ENCODE data around the gene ZSWIM1.
A peak's percentile ranks its signal among the peaks of the same experiment; 100 is the strongest.

ZSWIM1 gene

GRCh38 chr20:45880988-45881788 is at the start of gene ZSWIM1:
Gene ZSWIM1, plus strand, starts transcription at chr20:45881227. Its CDS starts 1,366 bp downstream, at chr20:45882593.
- Histone ChIP-seq H3K36me3 (ENCODE audit: control insufficient read depth, insufficient read depth, low read length) (peaks cover 19% of the 10 kb centered on the region), H3K9ac (ENCODE audit: low read depth, low read length) (peak within 1 kb of the TSS; percentile 42), H3K4me1 (ENCODE audit: control insufficient read depth, insufficient read depth, low read length) (no peaks in the 10 kb centered on the region), H3K4me3 (ENCODE audit: low read depth, low read length) (peak within 1 kb of the TSS; percentile 70), H3K27me3 (ENCODE audit: control insufficient read depth, insufficient read depth, low read length) (no peaks in the 10 kb centered on the region), H3K9me3 (ENCODE audit: control insufficient read depth, insufficient read depth, low read length) (no peaks in the 10 kb centered on the region)

GRCh38 chr20:45832619-45833018 is 48.4 kb upstream of the ZSWIM1 start:
- Histone ChIP-seq H3K27me3 (ENCODE audit: control insufficient read depth, insufficient read depth, low read length) (no peaks in the 10 kb centered on the region), H3K4me3 (ENCODE audit: low read depth, low read length) (no peak overlapping the region)

GRCh38 chr20:45833030-45833882 is 47.8 kb upstream of the ZSWIM1 start, which contains the start of gene SNX21:
Gene SNX21, plus strand, starts transcription at chr20:45833799. Its CDS starts 121 bp downstream, at chr20:45833920.
- peaks cover 5% of the 10 kb centered on the region for H3K4me1 ChIP-seq (ENCODE audit: control insufficient read depth, insufficient read depth, low read length)
- H3K4me3 ChIP-seq (ENCODE audit: low read depth, low read length), result peak within 1 kb of the TSS; percentile 87
- peaks cover 2% of the 10 kb centered on the region for H3K36me3 ChIP-seq (ENCODE audit: control insufficient read depth, insufficient read depth, low read length)
- no peaks in the 10 kb centered on the region for H3K9me3 ChIP-seq (ENCODE audit: control insufficient read depth, insufficient read depth, low read length)
- H3K27me3 ChIP-seq (ENCODE audit: control insufficient read depth, insufficient read depth, low read length), result no peaks in the 10 kb centered on the region
- peak within 1 kb of the TSS; percentile 70 for H3K9ac ChIP-seq (ENCODE audit: low read depth, low read length)

More at GRCh38 chr20:45832619-45833018, 48.4 kb upstream of the ZSWIM1 start:
- peaks cover 5% of the 10 kb centered on the region for H3K4me1 ChIP-seq (ENCODE audit: control insufficient read depth, insufficient read depth, low read length)
- H3K9me3 ChIP-seq (ENCODE audit: control insufficient read depth, insufficient read depth, low read length), result no peaks in the 10 kb centered on the region
- H3K36me3 ChIP-seq (ENCODE audit: control insufficient read depth, insufficient read depth, low read length), result no peaks in the 10 kb centered on the region
- no peak overlapping the region for H3K9ac ChIP-seq (ENCODE audit: low read depth, low read length)

DNA sequence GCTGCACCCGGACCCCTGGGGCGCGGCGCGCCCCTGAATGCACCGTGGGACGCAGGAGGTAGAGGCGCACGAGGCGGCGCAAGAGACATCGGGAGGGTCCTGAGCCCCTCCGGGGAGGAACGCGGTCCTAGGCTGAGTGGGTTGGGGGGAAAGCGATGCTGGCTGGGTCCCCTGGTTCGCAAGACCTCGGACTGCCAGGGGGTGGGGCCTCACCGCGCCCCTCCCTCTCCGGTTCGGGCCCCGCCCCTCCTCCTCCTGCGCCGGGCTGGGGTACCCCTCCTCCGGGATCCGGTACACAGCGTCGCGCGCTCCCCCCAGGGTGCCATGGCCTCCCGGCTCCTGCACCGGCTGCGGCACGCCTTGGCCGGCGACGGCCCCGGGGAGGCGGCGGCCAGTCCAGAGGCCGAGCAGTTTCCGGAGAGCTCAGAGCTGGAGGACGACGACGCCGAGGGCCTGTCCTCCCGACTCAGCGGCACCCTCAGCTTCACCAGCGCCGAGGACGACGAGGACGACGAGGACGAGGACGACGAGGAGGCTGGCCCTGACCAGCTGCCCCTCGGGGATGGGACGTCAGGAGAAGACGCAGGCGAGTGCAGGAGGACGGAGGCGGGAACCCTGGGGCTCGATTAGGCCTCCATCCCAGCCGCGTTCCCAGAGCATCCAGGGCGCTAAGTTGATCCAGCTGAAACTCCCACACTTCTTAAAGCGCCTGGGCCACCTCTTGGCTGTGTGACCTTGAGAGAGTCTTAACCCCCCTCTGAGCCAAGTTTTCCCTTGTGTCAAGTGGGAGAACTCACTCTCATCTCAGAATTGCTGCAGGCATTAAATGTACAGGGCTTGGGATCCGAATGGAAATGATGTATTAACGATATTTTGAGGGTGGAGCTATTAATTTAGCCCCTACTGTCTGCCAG is 46.9 kb upstream of the ZSWIM1 start:
- Histone ChIP-seq H3K36me3 (ENCODE audit: control insufficient read depth, insufficient read depth, low read length) (peaks cover 3% of the 10 kb centered on the region), H3K4me3 (ENCODE audit: low read depth, low read length) (peak overlapping the region; percentile 87), H3K9me3 (ENCODE audit: control insufficient read depth, insufficient read depth, low read length) (no peaks in the 10 kb centered on the region), H3K4me1 (ENCODE audit: control insufficient read depth, insufficient read depth, low read length) (peaks cover 5% of the 10 kb centered on the region), H3K27me3 (ENCODE audit: control insufficient read depth, insufficient read depth, low read length) (no peaks in the 10 kb centered on the region), H3K9ac (ENCODE audit: low read depth, low read length) (peak overlapping the region; percentile 70)

DNA sequence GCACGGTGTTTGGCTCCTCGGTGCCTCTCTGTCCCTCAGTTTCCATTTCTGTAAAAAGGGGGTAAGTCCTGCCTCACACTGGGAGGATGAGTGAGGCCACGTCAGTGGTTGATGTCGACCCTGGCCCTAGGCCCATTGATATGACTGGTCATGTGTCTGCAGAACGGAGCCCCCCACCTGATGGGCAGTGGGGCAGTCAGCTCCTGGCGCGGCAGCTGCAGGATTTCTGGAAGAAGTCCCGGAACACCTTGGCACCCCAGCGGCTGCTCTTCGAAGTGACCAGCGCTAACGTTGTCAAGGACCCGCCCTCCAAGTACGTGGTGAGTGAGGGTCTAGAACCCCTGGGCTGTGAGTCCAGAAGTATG is 46.2 kb upstream of the ZSWIM1 start:
- no peaks in the 10 kb centered on the region for H3K9me3 ChIP-seq (ENCODE audit: control insufficient read depth, insufficient read depth, low read length)
- peaks cover 5% of the 10 kb centered on the region for H3K4me1 ChIP-seq (ENCODE audit: control insufficient read depth, insufficient read depth, low read length)
- peak overlapping the region; percentile 87 for H3K4me3 ChIP-seq (ENCODE audit: low read depth, low read length)
- H3K36me3 ChIP-seq (ENCODE audit: control insufficient read depth, insufficient read depth, low read length), result peaks cover 3% of the 10 kb centered on the region
- H3K27me3 ChIP-seq (ENCODE audit: control insufficient read depth, insufficient read depth, low read length), result no peaks in the 10 kb centered on the region
- H3K9ac ChIP-seq (ENCODE audit: low read depth, low read length), result no peak overlapping the region

GRCh38 chr20:45835329-45835765 is 45.7 kb upstream of the ZSWIM1 start:
- no peaks in the 10 kb centered on the region for H3K9me3 ChIP-seq (ENCODE audit: control insufficient read depth, insufficient read depth, low read length)
- peaks cover 5% of the 10 kb centered on the region for H3K4me1 ChIP-seq (ENCODE audit: control insufficient read depth, insufficient read depth, low read length)
- no peak overlapping the region for H3K4me3 ChIP-seq (ENCODE audit: low read depth, low read length)
- H3K36me3 ChIP-seq (ENCODE audit: control insufficient read depth, insufficient read depth, low read length), result peaks cover 3% of the 10 kb centered on the region
- H3K9ac ChIP-seq (ENCODE audit: low read depth, low read length), result no peak overlapping the region
- H3K27me3 ChIP-seq (ENCODE audit: control insufficient read depth, insufficient read depth, low read length), result no peaks in the 10 kb centered on the region

- Histone ChIP-seq H3K36me3 (ENCODE audit: control insufficient read depth, insufficient read depth, low read length) (peaks cover 6% of the 10 kb centered on the region), H3K4me3 (ENCODE audit: low read depth, low read length) (no peak overlapping the region), H3K27me3 (ENCODE audit: control insufficient read depth, insufficient read depth, low read length) (no peaks in the 10 kb centered on the region), H3K4me1 (ENCODE audit: control insufficient read depth, insufficient read depth, low read length) (peaks cover 5% of the 10 kb centered on the region), H3K9me3 (ENCODE audit: control insufficient read depth, insufficient read depth, low read length) (no peaks in the 10 kb centered on the region), H3K9ac (ENCODE audit: low read depth, low read length) (no peak overlapping the region)
Observed at GRCh38 chr20:45835825-45836224, 45.2 kb upstream of the ZSWIM1 start.

DNA sequence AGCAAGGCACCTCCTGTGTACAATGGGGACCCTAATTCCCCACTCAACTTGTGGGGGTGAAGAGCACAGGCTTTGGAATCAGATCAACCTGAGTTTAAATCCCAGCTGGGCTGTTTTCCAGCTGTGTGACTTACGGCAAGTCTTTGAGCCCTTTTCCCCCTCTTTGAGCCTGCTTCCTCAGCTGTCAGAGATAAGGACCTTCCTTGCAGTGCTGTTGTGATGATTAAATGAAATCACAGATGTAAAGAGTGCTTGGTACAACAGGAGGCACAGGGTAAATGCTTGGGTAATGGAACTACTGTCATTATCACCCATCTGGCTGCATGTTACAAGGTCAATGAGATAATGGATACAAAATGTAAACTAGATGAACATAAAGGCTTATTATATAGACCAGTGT is 44.2 kb upstream of the ZSWIM1 start:
- H3K9ac ChIP-seq (ENCODE audit: low read depth, low read length), result no peak overlapping the region

GRCh38 chr20:45840700-45841198 is 40.3 kb upstream of the ZSWIM1 start:
- Histone ChIP-seq H3K9ac (ENCODE audit: low read depth, low read length) (no peak overlapping the region), H3K36me3 (ENCODE audit: control insufficient read depth, insufficient read depth, low read length) (peaks cover 27% of the 10 kb centered on the region), H3K27me3 (ENCODE audit: control insufficient read depth, insufficient read depth, low read length) (no peaks in the 10 kb centered on the region), H3K4me1 (ENCODE audit: control insufficient read depth, insufficient read depth, low read length) (no peaks in the 10 kb centered on the region), H3K9me3 (ENCODE audit: control insufficient read depth, insufficient read depth, low read length) (no peaks in the 10 kb centered on the region), H3K4me3 (ENCODE audit: low read depth, low read length) (no peak overlapping the region)

More for the DNA sequence above, 44.2 kb upstream of the ZSWIM1 start:
- H3K27me3 ChIP-seq (ENCODE audit: control insufficient read depth, insufficient read depth, low read length), result no peaks in the 10 kb centered on the region
- no peak overlapping the region for H3K4me3 ChIP-seq (ENCODE audit: low read depth, low read length)
- H3K36me3 ChIP-seq (ENCODE audit: control insufficient read depth, insufficient read depth, low read length), result peaks cover 11% of the 10 kb centered on the region
- H3K9me3 ChIP-seq (ENCODE audit: control insufficient read depth, insufficient read depth, low read length), result no peaks in the 10 kb centered on the region
- H3K4me1 ChIP-seq (ENCODE audit: control insufficient read depth, insufficient read depth, low read length), result peaks cover 5% of the 10 kb centered on the region

- Histone ChIP-seq H3K4me1 (ENCODE audit: control insufficient read depth, insufficient read depth, low read length) (no peaks in the 10 kb centered on the region), H3K9me3 (ENCODE audit: control insufficient read depth, insufficient read depth, low read length) (no peaks in the 10 kb centered on the region), H3K9ac (ENCODE audit: low read depth, low read length) (no peak overlapping the region), H3K27me3 (ENCODE audit: control insufficient read depth, insufficient read depth, low read length) (no peaks in the 10 kb centered on the region), H3K36me3 (ENCODE audit: control insufficient read depth, insufficient read depth, low read length) (peaks cover 27% of the 10 kb centered on the region), H3K4me3 (ENCODE audit: low read depth, low read length) (no peak overlapping the region)
Observed at GRCh38 chr20:45841407-45842129, 39.5 kb upstream of the ZSWIM1 start.
